ENCODE data around the gene CREB5.

CREB5 gene

GRCh38 chr7:28674359-28674782, 262.1 kb downstream of the CREB5 start:
- TF ChIP-seq, protein P1, sequence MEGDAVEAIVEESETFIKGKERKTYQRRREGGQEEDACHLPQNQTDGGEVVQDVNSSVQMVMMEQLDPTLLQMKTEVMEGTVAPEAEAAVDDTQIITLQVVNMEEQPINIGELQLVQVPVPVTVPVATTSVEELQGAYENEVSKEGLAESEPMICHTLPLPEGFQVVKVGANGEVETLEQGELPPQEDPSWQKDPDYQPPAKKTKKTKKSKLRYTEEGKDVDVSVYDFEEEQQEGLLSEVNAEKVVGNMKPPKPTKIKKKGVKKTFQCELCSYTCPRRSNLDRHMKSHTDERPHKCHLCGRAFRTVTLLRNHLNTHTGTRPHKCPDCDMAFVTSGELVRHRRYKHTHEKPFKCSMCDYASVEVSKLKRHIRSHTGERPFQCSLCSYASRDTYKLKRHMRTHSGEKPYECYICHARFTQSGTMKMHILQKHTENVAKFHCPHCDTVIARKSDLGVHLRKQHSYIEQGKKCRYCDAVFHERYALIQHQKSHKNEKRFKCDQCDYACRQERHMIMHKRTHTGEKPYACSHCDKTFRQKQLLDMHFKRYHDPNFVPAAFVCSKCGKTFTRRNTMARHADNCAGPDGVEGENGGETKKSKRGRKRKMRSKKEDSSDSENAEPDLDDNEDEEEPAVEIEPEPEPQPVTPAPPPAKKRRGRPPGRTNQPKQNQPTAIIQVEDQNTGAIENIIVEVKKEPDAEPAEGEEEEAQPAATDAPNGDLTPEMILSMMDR (IDR thresholded peaks at IDR 0.05; ENCODE audit: insufficient read depth, low read length, poor library complexity, severe bottlenecking), result no peak
- DNase-seq (ENCODE audit: extremely low read depth, insufficient read length), result no peak
- H3K4me3 ChIP-seq (replicated peaks; ENCODE audit: low read depth, low read length), result no peak overlapping the region
- H3K27me3 ChIP-seq (replicated peaks; ENCODE audit: control insufficient read depth, insufficient read depth, low read length), result no peaks in the 10 kb centered on the region
- H3K36me3 ChIP-seq (ENCODE audit: control insufficient read depth, insufficient read depth, low read length), result no peaks in the 10 kb centered on the region

GRCh38 chr7:28675429-28675828, 263.1 kb downstream of the CREB5 start:
- H3K4me3 ChIP-seq (replicated peaks; ENCODE audit: low read depth, low read length), result no peak overlapping the region
- no peaks in the 10 kb centered on the region for H3K27me3 ChIP-seq (replicated peaks; ENCODE audit: control insufficient read depth, insufficient read depth, low read length)
- no peak for DNase-seq (ENCODE audit: extremely low read depth, insufficient read length)
- H3K36me3 ChIP-seq (ENCODE audit: control insufficient read depth, insufficient read depth, low read length), result no peaks in the 10 kb centered on the region
- TF ChIP-seq, protein P1 (IDR thresholded peaks at IDR 0.05; ENCODE audit: insufficient read depth, low read length, poor library complexity, severe bottlenecking), result no peak

- Histone ChIP-seq H3K36me3 (ENCODE audit: control insufficient read depth, insufficient read depth, low read length) (no peaks in the 10 kb centered on the region), H3K27me3 (replicated peaks; ENCODE audit: control insufficient read depth, insufficient read depth, low read length) (no peaks in the 10 kb centered on the region), H3K4me3 (replicated peaks; ENCODE audit: low read depth, low read length) (no peak overlapping the region)
- DNase-seq (ENCODE audit: extremely low read depth, insufficient read length), result no peak
- TF ChIP-seq, protein P1 (IDR thresholded peaks at IDR 0.05; ENCODE audit: insufficient read depth, low read length, poor library complexity, severe bottlenecking), result no peak
These were observed 265.4 kb downstream of the CREB5 start for GRCh38 chr7:28677668-28678067.

GRCh38 chr7:28678431-28678965, 266.2 kb downstream of the CREB5 start:
- Histone ChIP-seq H3K27me3 (replicated peaks; ENCODE audit: control insufficient read depth, insufficient read depth, low read length) (no peaks in the 10 kb centered on the region), H3K4me3 (replicated peaks; ENCODE audit: low read depth, low read length) (no peak overlapping the region), H3K36me3 (ENCODE audit: control insufficient read depth, insufficient read depth, low read length) (no peaks in the 10 kb centered on the region)
- TF ChIP-seq, protein P1 (IDR thresholded peaks at IDR 0.05; ENCODE audit: insufficient read depth, low read length, poor library complexity, severe bottlenecking), result no peak
- no peak for DNase-seq (ENCODE audit: extremely low read depth, insufficient read length)

GRCh38 chr7:28681693-28682310, 269.5 kb downstream of the CREB5 start:
- no peak for DNase-seq (ENCODE audit: extremely low read depth, insufficient read length)

More at GRCh38 chr7:28681693-28682310, 269.5 kb downstream of the CREB5 start:
- TF ChIP-seq, protein P1 (IDR thresholded peaks at IDR 0.05; ENCODE audit: insufficient read depth, low read length, poor library complexity, severe bottlenecking), result no peak
- no peaks in the 10 kb centered on the region; the same call in 1 of the 2 replicates for H3K27me3 ChIP-seq (replicated peaks; ENCODE audit: control insufficient read depth, insufficient read depth, low read length)
- H3K4me3 ChIP-seq (replicated peaks; ENCODE audit: low read depth, low read length), result no peak overlapping the region
- no peaks in the 10 kb centered on the region for H3K36me3 ChIP-seq (ENCODE audit: control insufficient read depth, insufficient read depth, low read length)

Measured in GM06990 (cell line).